HG02938 (cell line): ENCODE data around the gene VIPR2.
"Not testable (repeated sequence)": the region's sequence is repeated elsewhere in the genome, so short reads cannot be mapped to it uniquely, and the experiment has no call there.

ENCODE experiments used
- ATAC-seq: cut with Tn5 transposase; IDR thresholded peaks from one replicate; pipeline ENCODE4 v1.9.1; 2021; ENCODE audit warnings: mild to moderate bottlenecking, moderate library complexity; ENCODE audit not compliant: unreplicated experiment

The VIPR2 gene

DNA sequence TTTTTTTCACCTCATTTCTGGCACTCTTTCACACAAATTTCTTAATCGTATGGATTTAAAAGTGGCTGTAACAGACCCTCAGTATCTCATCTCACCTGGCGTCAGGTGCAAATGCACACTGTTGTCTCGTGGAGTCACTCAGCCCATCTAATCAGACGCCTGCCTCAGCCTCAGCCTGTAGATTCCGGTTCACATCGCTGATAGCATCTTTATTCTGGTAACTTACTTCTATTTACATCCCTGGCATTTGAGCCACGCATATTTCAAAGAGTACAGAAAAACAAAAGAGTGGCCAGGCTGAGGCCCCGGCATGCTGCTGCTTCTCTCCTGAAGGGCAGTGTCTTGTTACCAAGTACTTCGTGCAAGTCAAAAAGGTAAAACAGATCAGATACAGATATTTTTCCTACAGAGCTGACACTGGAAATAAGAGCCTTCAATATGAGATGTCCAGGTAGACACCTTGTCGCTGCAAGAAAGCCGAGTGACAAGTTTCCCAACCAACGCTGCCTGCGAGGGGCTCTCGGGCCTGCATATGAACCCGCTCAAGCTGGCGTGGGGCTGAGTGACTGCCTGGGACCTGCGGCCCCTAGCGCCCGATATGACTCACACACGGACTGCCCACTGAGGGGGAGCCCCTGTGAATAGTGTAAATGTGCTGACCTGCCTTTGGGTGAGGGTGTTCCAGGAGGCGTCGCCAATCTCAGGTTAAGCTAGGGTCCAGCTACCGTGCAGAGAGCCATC is 4.3 kb downstream of the VIPR2 start:
- no peak for ATAC-seq

DNA sequence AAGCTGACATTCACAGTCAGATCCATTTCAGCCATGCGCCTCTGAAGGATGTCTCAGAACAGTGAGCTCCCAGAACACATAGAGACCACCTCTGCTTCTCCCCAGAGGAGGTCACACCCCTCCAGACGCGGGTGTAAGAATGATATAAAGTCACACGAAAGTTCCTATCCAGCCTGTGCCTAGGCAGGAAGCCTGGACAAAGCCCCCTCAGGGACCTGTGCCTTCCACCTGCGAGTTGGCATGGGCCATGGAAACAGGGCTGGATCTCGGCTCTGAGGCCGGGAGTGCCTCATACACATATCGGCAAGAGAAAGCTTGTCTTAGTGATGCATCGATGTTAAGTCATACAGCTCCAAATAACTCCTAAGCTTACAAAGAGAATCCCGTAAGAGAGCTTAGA is 5.0 kb downstream of the VIPR2 start:
- ATAC-seq = no peak

- ATAC-seq = no peak
These were observed 5.5 kb downstream of the VIPR2 start for GRCh38 chr7:159139202-159139601.

GRCh38 chr7:159138508-159138907 is 6.2 kb downstream of the VIPR2 start:
- no peak for ATAC-seq

DNA sequence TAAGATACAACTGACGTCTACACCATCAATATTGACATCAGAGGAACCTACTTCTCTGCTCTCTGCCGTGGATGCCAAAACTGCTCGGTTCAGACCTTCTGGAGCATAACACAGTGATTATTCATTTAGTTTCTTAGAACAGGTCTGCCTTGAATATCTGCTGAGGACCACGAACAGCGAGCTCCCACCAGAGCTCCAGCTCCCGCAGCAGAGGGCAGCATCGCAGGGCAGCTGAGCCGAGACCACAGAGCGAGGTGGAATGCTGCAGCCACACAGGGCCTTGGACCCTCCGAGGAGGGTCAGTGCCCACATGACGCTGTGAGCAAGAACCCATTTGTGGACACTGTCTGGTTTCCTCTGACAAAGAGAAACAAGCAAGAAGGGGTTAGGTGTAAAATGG is 6.8 kb downstream of the VIPR2 start:
- no peak for ATAC-seq

GRCh38 chr7:159136846-159137245 is 7.8 kb downstream of the VIPR2 start:
- ATAC-seq = no peak

GRCh38 chr7:159136442-159136841 is 8.2 kb downstream of the VIPR2 start:
- ATAC-seq = no peak

DNA sequence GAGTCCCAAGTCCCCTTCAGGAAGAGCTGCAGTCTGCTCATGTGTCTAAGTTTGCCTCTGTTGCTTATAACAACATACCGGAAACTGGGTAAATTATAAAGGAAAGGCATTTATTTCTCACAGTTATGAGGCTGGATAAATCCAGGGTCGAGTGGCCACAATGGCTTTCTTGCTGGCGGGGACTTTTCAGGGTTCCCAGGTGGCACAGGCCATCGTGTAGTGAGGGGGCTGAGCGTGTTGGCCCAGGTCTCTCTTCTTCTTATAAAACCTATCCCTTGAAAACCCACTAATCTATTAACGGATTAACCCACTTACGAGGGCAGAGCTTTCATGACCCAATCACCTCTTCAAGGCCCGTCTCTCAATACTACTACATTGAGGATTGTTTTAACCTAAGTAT is 8.7 kb downstream of the VIPR2 start:
- ATAC-seq = no peak

- not testable (repeated sequence) for ATAC-seq
These were observed 11.8 kb downstream of the VIPR2 start for GRCh38 chr7:159132670-159133443.

- no peak for ATAC-seq
These were observed 13.8 kb downstream of the VIPR2 start for GRCh38 chr7:159130820-159131219.

- ATAC-seq = no peak
These were observed 14.4 kb downstream of the VIPR2 start for GRCh38 chr7:159130199-159130775.

GRCh38 chr7:159128767-159129166 is 15.9 kb downstream of the VIPR2 start:
- ATAC-seq = no peak

GRCh38 chr7:159127691-159128642 is 16.7 kb downstream of the VIPR2 start:
- no peak for ATAC-seq

GRCh38 chr7:159126311-159127260 is 18.1 kb downstream of the VIPR2 start:
- ATAC-seq = no peak

- no peak for ATAC-seq
These were observed 18.8 kb downstream of the VIPR2 start for GRCh38 chr7:159125955-159126270.

- ATAC-seq = no peak
These were observed 19.3 kb downstream of the VIPR2 start for GRCh38 chr7:159125104-159125954.

- not testable (repeated sequence) for ATAC-seq
These were observed 20.9 kb downstream of the VIPR2 start for GRCh38 chr7:159123793-159124192.

GRCh38 chr7:159123294-159123693 is 21.4 kb downstream of the VIPR2 start:
- ATAC-seq = not testable (repeated sequence)

- ATAC-seq = no peak
These were observed 22.4 kb downstream of the VIPR2 start for GRCh38 chr7:159122276-159122675.
